Activated gamma-delta T cell treated with anti-CD3 and anti-CD28 coated beads, Interleukin-2, amount 50 U/mL, for 16 hours (primary cell): Measurements from ENCODE around the gene NINL.
A peak's percentile ranks its signal among the peaks of the same experiment; 100 is the strongest.
"Not testable (repeated sequence)": the region's sequence is repeated elsewhere in the genome, so short reads cannot be mapped to it uniquely, and the experiment has no call there.

Source experiments
- DNase-seq: peaks from one replicate; pipeline ENCODE4 v3.0.0-alpha.2; 2020; ENCODE audit warnings: low read depth

NINL gene

GRCh38 chr20:25584905-25585704, at the start of gene NINL:
Gene NINL, minus strand, starts transcription at chr20:25585531. Its CDS starts 58,944 bp downstream, at chr20:25526587.
- peak; percentile 1 for DNase-seq

DNA sequence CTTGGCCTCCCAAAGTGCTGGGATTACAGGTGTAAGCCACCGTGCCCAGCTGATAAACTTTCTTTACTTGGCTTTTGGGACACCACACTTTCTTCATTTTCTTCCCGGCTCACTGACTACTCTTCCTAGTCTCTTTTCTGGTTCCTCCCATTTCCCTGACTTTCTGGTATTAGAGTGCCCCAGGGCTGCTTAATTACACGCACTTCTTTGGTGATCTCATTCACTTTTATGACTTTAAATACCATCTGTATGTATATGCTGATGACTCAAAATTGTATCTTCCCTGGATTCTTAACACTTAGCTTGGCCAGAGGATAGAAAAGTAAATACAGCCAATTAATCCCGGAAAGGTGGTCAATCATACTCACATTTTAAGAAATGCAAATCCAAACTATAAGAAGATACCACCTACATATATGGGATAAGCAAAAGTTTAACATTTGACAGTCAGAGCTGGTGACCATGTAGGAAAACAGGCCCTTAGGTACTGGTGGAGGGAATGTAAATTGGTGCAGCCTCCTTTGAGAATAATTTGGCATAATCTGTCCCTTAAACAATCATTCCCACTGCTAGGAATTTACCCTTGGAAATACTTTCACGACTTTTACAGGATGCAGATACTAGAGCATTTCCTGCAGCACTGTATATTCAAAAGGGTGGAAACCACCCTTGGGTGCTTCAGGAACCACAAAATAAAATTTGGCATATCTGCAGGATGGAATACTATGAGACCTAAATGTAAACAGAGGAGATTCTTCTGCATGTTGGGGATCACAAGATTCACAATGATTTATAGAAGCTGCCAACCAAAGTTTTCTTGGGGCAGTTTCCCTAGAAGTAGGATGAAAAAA, 47.8 kb upstream of the NINL start:
- DNase-seq = no peak

GRCh38 chr20:25630615-25631014, 45.3 kb upstream of the NINL start:
- not testable (repeated sequence) for DNase-seq

DNA sequence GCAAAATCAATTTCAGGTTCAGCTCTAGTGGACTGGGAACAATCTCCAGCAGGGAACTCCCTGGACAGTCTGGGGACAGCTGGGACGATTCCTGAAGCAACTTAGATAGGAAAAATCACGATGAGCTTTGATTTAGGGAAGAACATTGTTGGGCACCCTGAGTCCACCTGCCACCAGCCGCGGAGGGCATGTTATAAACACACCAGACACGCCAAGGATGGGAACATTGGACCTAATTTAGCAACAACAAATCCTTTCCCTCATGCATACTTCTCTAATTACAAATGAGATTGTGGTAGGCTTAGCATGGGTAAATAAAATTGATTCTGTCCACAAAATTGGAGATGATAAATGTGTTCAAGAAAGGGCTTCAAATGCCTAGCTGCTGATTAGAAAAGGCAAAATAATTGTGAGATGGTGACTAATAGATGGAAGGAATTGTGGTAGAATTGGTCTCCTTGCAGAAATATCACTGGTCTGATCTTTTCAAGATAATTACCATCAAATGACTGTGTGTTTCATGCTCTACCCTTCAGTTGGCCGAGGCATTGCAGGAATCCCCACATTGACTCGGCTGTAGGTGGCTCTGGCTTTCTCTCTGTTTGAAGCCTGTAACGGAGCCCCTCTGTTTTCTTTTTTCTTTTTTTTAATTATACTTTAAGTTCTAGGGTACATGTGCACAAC, 44.6 kb upstream of the NINL start:
- DNase-seq = no peak

GRCh38 chr20:25626779-25627178, 41.4 kb upstream of the NINL start:
- no peak for DNase-seq

GRCh38 chr20:25624500-25624939, 39.2 kb upstream of the NINL start:
- no peak for DNase-seq

DNA sequence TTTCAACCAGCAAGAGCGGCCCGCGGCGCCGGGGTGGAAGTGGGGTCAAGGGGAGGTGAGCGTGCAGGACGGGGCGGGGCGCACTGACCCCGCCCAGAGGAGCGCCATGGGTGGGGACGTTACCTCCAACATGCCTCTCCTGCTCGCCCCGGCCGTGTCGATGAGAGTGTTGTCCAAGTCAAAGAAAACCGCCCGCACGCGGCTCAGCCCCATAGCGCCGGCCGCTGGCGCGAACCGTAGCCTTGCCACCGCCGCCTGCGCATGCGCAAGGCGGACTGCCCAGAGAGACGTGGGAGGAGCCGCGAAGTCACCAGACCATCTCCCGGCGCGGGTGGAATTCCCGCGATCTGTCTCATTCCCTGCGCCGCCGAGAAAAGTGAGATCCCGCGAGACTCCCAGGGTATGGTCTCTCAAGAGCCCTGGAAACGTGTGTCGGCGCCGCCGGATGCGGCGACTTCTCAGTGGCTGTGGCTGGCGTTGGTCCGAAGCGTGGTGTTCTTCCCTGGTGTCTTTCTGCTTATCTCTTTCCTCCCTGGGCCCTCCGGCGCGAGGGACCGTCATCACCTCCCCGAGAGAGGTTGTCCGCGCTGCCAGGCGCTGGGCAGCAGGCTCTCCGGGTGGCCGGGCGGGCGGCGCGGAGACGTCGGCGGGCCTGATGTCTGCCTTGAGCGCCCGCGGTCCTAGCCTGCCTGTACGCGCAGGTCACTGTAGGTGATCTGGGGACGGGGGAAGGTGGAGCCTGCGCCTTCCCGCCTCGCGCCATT, 38.6 kb upstream of the NINL start, which contains the start of gene NANP:
NANP (minus strand) TSS at position 279 of the 764 bp plus-strand sequence; CDS start at position 213, 66 bp downstream.
- DNase-seq = peak; percentile 74

- no peak for DNase-seq
These were observed 37.9 kb upstream of the NINL start for GRCh38 chr20:25623225-25623735.

DNA sequence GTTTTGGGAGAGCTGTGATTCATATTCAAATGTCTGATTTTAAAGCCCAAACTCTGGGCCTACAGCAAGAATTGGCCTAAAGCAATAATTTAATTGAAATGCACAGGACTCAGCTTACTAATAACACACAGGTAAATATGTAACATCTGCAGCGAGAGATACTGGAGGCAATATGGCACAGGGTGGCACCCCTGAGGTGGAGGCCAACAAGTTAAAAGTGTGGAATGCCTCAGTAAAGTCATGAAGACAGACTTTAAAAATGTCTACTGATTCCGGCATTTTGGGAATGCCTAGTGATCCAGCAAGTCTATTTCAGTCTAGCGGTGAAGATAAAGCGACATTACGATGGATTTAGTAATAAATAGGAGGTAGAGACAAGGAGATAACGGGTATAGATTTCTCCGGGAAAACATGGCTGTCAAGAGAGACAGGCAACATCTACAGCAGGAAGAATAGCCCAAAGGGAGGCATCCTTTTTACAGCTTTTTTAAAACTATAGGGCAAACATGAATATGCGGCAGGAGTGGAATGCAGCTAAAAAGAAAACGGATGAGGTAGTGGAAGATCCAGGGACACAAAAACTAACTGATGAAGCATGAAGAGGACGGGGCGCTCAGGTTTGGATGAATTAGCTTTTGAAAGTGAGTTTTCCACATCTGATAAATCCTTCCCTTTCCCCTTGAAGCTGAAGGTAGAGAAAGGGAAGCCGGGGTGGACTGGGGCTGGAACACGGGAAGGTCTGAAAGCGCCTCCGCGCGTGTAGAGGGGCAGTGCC, 37.3 kb upstream of the NINL start:
- DNase-seq = no peak

DNA sequence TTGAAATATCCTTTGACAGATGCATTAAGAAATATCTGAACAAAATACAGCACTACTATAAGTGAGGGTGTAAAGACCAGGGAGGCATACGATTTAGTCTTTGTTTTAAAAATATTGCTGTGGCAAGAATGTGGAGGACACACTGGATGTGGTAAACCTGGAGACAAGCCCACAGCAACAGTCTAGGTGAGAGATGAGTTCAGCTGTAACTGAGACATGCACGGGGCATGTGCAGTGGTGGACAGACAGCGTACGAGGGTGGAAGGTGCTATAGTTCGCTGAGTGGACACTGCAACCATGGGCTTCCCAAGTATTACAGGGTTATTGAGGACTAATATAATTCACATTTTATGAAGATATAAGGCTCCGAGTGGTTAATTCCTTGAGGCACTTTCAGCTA, 36.7 kb upstream of the NINL start:
- DNase-seq = no peak

- no peak for DNase-seq
These were observed 34.2 kb upstream of the NINL start for GRCh38 chr20:25619514-25619913.

DNA sequence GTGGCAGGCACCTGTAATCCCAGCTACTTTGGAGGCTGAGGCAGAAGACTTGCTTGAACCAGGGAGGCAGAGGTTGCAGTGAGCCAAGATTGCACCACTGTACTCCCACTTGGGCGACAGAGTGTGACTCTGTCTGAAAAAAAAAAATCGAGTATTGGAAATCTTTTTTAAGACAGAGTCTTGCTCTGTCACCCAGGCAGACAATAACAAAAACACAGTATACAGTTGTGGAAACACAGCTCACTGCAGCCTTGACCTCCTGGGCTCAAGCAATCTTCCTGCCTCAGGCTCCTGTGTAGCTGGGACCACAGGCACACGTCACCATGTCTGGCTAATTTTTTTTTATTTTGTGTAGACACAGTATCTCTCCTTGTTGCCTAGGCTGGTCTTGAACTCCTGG, 23.4 kb upstream of the NINL start:
- DNase-seq = no peak

GRCh38 chr20:25606094-25606695, 20.9 kb upstream of the NINL start:
- DNase-seq = no peak

- no peak for DNase-seq
These were observed 19.8 kb upstream of the NINL start for GRCh38 chr20:25605148-25605547.

GRCh38 chr20:25604611-25605010, 19.3 kb upstream of the NINL start:
- DNase-seq = no peak

GRCh38 chr20:25602914-25603309, 17.6 kb upstream of the NINL start:
- not testable (repeated sequence) for DNase-seq

DNA sequence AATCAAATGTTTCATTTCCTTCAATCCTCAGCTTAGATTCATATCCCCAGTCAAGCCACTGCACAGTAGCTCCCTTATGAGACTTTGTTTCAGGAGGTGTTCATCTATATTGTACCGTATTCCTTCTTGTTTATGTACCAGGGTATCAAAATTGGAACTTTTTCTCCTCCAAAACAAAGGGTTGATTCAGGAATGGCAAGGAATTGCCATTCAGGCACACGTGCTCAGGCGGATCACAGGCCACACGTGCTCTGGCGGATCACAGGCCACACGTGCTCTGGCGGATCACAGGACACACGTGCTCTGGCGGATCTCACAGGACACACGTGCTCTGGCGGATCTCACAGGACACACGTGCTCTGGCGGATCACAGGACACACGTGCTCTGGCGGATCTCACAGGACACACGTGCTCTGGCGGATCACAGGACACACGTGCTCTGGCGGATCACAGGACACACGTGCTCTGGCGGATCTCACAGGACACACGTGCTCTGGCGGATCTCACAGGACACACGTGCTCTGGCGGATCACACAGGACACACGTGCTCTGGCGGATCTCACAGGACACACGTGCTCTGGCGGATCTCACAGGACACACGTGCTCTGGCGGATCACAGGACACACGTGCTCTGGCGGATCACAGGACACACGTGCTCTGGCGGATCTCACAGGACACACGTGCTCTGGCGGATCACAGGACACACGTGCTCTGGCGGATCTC, 17.0 kb upstream of the NINL start:
- DNase-seq = not testable (repeated sequence)

DNA sequence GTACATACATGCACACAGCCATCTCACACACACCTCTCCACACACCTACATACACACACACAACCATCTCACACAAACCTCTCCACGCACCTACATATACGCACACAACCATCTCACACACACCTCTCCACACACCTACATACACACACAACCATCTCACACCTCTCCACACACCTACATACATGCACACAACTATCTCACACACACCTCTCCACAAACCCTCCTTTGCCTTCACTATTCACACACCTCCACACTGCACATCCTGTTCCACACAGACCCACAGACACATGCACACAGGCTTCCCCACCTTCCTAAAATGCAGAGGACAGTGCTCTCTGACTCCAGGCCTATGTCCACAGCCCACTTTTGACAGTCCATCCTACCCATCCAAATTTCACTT, 16.3 kb upstream of the NINL start:
- no peak for DNase-seq

GRCh38 chr20:25600632-25601031, 15.3 kb upstream of the NINL start:
- DNase-seq = no peak
